GM12875 (cell line): ENCODE measurements around the gene HTT-AS.
A peak's percentile ranks its signal among the peaks of the same experiment; 100 is the strongest.

Experiments
- H3K4me3 ChIP-seq: one replicate; pipeline ENCODE4 v1.5.1; 2011; ENCODE audit warnings: low read depth, low read length, control low read depth
- TF ChIP-seq, protein P1 (sequence below): IDR thresholded peaks from 2 replicates; pipeline ENCODE4 v1.5.1; 2011; ENCODE audit warnings: low read depth, mild to moderate bottlenecking, control low read depth, inconsistent platforms, low read length, moderate library complexity, borderline replicate concordance; ENCODE audit not compliant: insufficient read depth

HTT-AS gene

DNA sequence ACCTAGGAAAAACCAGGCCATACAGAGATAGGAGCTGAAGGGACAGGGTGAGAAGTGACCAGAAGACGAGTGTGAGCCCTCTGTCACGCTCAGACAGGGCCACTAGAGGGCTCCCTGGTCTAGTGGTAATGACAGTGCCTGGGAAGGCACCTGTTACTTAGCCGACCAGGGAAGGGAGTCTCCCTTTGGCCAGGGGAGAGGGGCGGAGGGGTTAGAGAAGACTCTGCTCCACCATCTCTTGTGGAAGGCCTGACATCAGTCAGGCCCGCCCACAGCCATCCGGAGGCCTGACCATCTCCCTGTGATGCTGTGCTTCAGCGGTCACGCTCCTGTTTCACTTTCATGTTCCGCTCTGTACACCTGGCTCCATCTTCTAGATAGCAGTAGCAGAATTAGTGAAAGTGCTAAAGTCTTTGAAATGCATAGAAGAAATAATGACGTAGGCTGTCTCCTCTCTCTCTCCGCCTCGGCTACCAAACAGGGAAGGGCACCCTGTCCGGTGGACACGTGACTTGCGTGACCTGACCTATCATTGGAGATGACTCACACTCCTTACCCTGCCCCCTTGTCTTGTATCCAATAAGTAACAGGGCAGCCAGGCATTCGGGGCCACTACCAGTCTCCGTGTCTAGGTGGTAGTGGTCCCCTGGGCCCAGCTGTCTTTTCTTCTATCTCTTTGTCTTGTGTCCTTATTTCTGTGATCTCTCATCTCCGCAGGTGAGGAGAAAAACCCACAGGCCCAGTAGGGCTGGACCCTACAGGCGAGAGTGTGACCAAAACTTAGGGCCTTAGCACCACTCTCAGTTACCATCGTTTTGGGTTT is 26.7 kb downstream of the HTT-AS start:
- TF ChIP-seq, protein P1, sequence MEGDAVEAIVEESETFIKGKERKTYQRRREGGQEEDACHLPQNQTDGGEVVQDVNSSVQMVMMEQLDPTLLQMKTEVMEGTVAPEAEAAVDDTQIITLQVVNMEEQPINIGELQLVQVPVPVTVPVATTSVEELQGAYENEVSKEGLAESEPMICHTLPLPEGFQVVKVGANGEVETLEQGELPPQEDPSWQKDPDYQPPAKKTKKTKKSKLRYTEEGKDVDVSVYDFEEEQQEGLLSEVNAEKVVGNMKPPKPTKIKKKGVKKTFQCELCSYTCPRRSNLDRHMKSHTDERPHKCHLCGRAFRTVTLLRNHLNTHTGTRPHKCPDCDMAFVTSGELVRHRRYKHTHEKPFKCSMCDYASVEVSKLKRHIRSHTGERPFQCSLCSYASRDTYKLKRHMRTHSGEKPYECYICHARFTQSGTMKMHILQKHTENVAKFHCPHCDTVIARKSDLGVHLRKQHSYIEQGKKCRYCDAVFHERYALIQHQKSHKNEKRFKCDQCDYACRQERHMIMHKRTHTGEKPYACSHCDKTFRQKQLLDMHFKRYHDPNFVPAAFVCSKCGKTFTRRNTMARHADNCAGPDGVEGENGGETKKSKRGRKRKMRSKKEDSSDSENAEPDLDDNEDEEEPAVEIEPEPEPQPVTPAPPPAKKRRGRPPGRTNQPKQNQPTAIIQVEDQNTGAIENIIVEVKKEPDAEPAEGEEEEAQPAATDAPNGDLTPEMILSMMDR = peak; percentile 76
- H3K4me3 ChIP-seq = no peak overlapping the region

DNA sequence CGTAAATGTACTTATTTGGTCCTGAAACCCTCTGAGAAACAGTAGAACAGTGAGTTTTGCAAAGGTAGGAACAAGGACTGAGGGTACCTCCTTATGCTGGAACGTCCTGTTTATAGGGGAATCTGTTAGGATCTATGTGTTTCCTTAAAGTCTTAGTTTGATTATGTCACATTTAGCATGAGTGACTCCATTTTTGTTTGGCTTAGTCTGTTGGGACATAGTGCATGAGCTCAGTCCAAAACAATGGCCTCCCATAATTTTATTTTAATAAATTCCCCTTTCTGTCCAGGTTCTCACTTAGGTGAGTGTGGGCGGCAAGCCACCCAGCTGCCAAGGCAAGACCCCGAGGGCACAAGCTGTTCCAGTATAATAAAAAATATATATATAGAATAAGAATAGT is 27.7 kb downstream of the HTT-AS start:
- TF ChIP-seq, protein P1 = no peak
- no peak overlapping the region for H3K4me3 ChIP-seq

DNA sequence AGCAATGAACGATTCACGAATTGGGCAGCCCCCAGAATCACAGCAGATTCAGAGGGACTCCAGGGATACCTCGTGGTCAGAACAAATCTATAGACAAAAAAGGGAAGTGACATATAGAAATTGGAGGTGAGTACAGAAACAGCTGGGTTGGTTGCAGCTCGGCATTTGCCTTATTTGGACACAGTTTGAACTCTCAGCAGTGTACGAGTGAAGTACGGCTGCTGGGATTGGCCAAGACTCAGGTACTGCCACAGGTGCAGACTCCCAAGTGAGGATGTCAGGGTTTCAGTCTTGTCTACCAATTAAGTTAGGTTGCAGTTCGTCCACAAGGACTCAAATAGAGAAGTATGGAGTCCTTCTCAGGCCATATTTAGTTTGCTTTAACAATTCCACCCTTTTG is 28.2 kb downstream of the HTT-AS start:
- H3K4me3 ChIP-seq = no peak overlapping the region
- TF ChIP-seq, protein P1 = no peak

DNA sequence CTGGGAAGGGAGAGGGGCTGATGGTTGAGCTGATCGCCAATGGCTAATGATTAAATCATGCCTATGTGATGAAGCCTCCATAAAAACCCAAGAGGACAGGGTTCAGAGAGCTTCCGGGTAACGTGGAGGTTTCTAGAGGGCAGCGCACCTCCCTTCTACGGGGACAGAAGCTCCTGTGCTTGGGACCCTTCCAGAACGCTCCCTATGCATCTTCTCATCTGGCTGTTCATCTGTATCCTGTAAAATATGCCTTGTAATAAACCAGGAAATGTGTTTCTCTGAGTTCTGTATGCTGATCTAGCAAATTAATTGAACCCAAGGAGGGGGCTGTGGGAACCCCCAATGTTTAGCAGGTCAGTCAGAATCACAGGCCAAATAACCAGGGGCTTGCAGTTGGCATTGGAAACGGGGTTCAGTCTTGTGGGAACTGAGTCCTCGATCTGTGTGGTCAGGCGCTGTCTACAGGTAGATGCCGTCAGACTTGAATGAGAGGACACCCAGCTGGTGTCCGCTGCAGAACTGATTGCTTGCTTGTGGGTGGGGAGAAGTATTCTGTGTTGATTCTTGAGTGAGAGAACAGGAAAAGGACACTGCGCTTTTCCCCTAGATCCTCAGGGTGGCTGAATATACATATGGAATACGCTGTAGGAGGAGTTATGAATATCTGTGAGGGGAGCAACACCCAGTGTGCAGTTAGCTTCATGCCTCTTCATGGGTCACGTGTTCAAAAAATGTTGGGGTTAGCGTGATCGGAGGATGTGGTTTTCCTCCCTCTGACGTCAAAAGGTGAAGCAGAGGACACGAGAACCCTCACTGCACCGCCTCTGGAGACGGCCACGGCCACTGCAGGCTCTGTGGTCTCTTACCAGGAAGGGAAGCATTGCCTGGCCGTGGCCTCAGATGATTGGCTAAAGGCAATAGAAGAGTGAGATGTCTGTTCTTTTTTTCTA is 29.2 kb downstream of the HTT-AS start:
- TF ChIP-seq, protein P1 = 0 out of 2 replicates have a peak, but pooled peaks have one; percentile 1
- H3K4me3 ChIP-seq = no peak overlapping the region

DNA sequence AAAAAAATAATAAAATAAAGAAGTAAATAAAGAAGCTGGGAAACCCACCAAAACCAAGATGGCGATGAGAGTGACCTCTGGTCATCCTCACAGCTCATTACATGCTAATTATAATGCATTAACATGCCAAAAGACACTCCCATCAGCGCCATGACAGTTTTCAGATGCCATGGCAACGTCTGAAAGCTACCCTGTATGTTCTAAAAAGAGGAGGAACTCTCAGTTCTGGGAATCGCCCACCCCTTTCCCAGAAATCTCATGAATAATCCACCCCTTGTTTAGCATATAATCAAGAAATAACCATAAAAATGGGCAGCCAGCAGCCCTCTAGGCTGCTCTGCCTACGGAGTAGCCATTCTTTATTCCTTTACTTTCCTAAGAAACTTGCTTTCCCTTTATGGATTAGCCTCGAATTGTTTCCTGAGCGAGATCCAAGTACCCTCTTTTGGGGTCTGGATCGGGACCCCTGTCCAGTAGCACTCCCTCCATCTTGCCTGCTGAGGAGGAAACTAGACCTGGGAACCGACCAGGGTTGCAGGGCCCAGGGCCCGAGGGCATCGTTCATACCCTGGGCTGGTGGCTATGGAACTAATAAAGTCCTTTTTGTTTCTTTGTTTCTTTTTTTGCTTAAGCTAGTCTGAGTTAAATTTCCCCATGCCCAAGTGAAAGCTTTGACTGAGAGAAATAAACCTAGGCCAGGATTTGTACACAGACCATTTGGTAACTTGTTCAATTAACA is 30.9 kb downstream of the HTT-AS start:
- no peak overlapping the region for H3K4me3 ChIP-seq
- TF ChIP-seq, protein P1 = no peak

DNA sequence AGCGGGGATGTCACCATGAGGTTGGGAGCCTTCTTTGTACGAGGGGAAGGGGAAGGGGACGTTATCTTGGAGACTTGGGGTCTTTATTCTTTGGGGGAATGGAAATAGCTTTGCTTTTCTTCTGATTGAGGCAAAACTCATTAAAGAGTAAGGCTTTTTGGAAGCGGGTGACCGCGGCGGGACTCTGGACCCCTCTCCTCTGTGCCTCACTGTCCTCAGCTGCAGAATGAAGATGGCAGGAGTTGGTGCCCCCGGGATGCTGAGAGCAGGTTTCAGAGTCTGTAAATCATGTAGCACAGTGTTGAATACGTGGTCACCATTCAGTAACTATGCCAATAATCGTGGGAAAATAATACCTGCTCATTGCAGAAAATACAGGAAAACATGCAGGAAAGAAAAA is 32.1 kb downstream of the HTT-AS start:
- H3K4me3 ChIP-seq = peak overlapping the region; percentile 59
- TF ChIP-seq, protein P1 = no peak
